CD4-positive, alpha-beta memory T cell (primary cell): ENCODE measurements around the gene RBFOX2. TPM values are rescaled to one million over a fixed set of nuclear protein-coding genes. Genes with fewer than 3 reads are reported as not detected.

Experiments
- CTCF ChIA-PET: fragments of 350-600 bp; sonication (Branson Sonifier 250); formaldehyde crosslinking; loops from one replicate; lab custom pipeline; 2021; ENCODE audit warnings: inconsistent platforms; ENCODE audit not compliant: partially characterized antibody; lab: Charles Lee
- POLR2A ChIA-PET: fragments of 350-600 bp; sonication (Branson Sonifier 250); formaldehyde crosslinking; loops from one replicate; lab custom pipeline; 2021; ENCODE audit not compliant: partially characterized antibody; lab: Charles Lee
- DNase-seq, 5 donors: peaks; one replicate each; pipeline versions ENCODE4 v3.0.0 to v3.0.0-alpha.2; 2020 to 2022; ENCODE audit warnings: mixed read lengths in 1 of 5
- H3K27ac ChIP-seq: one replicate; pipeline ENCODE4 v1.7.0; 2013; ENCODE audit warnings: low read depth, low read length
- H3K27me3 ChIP-seq: 2 replicates; pipeline ENCODE4 v1.7.0; 2013; ENCODE audit warnings: mild to moderate bottlenecking, low read length, moderate library complexity; ENCODE audit not compliant: insufficient read depth
- H3K36me3 ChIP-seq: 2 replicates; pipeline ENCODE4 v1.7.0; 2013; ENCODE audit warnings: mild to moderate bottlenecking, low read length, moderate library complexity; ENCODE audit not compliant: insufficient read depth
- H3K4me1 ChIP-seq: 2 replicates; pipeline ENCODE4 v1.7.0; 2013; ENCODE audit warnings: mild to moderate bottlenecking, low read length, moderate library complexity; ENCODE audit not compliant: insufficient read depth
- H3K4me3 ChIP-seq, 2 donors: one replicate each; pipeline ENCODE4 v1.7.0; 2013; ENCODE audit warnings: low read length in 2 of 2, mild to moderate bottlenecking in 1 of 2
- H3K9me3 ChIP-seq, 2 donors: one replicate each; pipeline ENCODE4 v1.7.0; 2013; ENCODE audit warnings: low read length in 2 of 2, control low read depth in 1 of 2; ENCODE audit not compliant: control insufficient read depth in 1 of 2
- H3K27ac Mint-ChIP-seq, 7 donors: one replicate each; pipeline ENCODE4 v1.8.0; 2020 to 2021; ENCODE audit warnings: mixed read lengths in 7 of 7, mild to moderate bottlenecking in 6 of 7, inconsistent platforms in 3 of 7, moderate library complexity in 3 of 7
- H3K27me3 Mint-ChIP-seq, 2 donors: one replicate each; pipeline ENCODE4 v1.8.0; 2020 to 2021; ENCODE audit warnings: mixed read lengths in 2 of 2
- H3K36me3 Mint-ChIP-seq, 2 donors: one replicate each; pipeline ENCODE4 v1.8.0; 2020 to 2021; ENCODE audit warnings: mixed read lengths in 2 of 2, inconsistent platforms in 1 of 2, mild to moderate bottlenecking in 1 of 2
- H3K4me1 Mint-ChIP-seq, 4 donors: one replicate each; pipeline ENCODE4 v1.8.0; 2020 to 2021; ENCODE audit warnings: mixed read lengths in 4 of 4, mild to moderate bottlenecking in 1 of 4
- H3K4me3 Mint-ChIP-seq, 8 donors: one replicate each; pipeline ENCODE4 v1.8.0; 2020 to 2021; ENCODE audit warnings: mixed read lengths in 8 of 8, mild to moderate bottlenecking in 7 of 8, moderate library complexity in 6 of 8, inconsistent platforms in 3 of 8
- H3K9me3 Mint-ChIP-seq, 8 donors: one replicate each; pipeline ENCODE4 v1.8.0; 2020 to 2021; ENCODE audit warnings: mixed read lengths in 8 of 8, mild to moderate bottlenecking in 5 of 8, inconsistent platforms in 3 of 8, moderate library complexity in 1 of 8
- intact Hi-C: fragments of 100-400 bp; cut with micrococcal nuclease; formaldehyde crosslinking; loops from one replicate; pipeline ENCODE4 v1.15.1; 2023
- polyA plus RNA-seq, 2 donors: library from polyadenylated mRNA; unstranded; fragments of 300-500 nt; fragmentation: Illumina TruSeq; gene quantifications; one replicate each; pipeline ENCODE4 v1.2.3, GENCODE V29; 2021
- total RNA-seq, 2 experiments: library from RNA; stranded (reverse); gene quantifications; one replicate each; pipeline ENCODE4 v1.2.3, GENCODE V29; 2021

RBFOX2 gene
- total and polyA plus RNA-seq, 4 experiments from 2014 or later: 0.68 to 1.3 (median 1.0) TPM

GRCh38 chr22:35752006-35752862 is 276.4 kb downstream of the RBFOX2 start:
- Histone ChIP-seq H3K27ac (no peak overlapping the region), H3K4me1 (no peaks in the 10 kb centered on the region), H3K9me3 (no peaks in the 10 kb centered on the region), H3K36me3 (no peaks in the 10 kb centered on the region), H3K27me3 (no peaks in the 10 kb centered on the region), H3K4me3 (no peak overlapping the region)
- Mint-ChIP-seq H3K36me3 (no peaks in the 10 kb centered on the region), H3K4me1 (no peaks in the 10 kb centered on the region), H3K9me3 (no peaks in the 10 kb centered on the region), H3K4me3 (no peak overlapping the region), H3K27ac (no peak overlapping the region), H3K27me3 (peaks cover 0 to 1% of the 10 kb centered on the region in 2 donors)
- POLR2A ChIA-PET: no interaction called here
- intact Hi-C loops: no loop called here
- DNase-seq: no peak
- CTCF ChIA-PET: no interaction called here

GRCh38 chr22:35749808-35750207 is 278.8 kb downstream of the RBFOX2 start:
- Mint-ChIP-seq H3K27ac (no peak overlapping the region), H3K9me3 (no peaks in the 10 kb centered on the region), H3K27me3 (peaks cover 0 to 3% of the 10 kb centered on the region in 2 donors), H3K4me1 (no peaks in the 10 kb centered on the region), H3K36me3 (no peaks in the 10 kb centered on the region), H3K4me3 (no peak overlapping the region)
- intact Hi-C loops: no loop called here
- H3K4me3 ChIP-seq: no peak overlapping the region
- ChIA-PET CTCF (no interaction called here), POLR2A (no interaction called here)
- H3K36me3 ChIP-seq: no peaks in the 10 kb centered on the region
- no peaks in the 10 kb centered on the region for H3K9me3 ChIP-seq
- H3K27me3 ChIP-seq: no peaks in the 10 kb centered on the region
- no peak overlapping the region for H3K27ac ChIP-seq
- no peaks in the 10 kb centered on the region for H3K4me1 ChIP-seq
- no peak for DNase-seq

GRCh38 chr22:35746946-35747703 is 281.5 kb downstream of the RBFOX2 start:
- Histone ChIP-seq H3K4me3 (no peak overlapping the region), H3K36me3 (no peaks in the 10 kb centered on the region), H3K9me3 (no peaks in the 10 kb centered on the region), H3K27me3 (no peaks in the 10 kb centered on the region), H3K27ac (no peak overlapping the region), H3K4me1 (no peaks in the 10 kb centered on the region)
- Mint-ChIP-seq H3K27ac (no peak overlapping the region), H3K4me3 (no peak overlapping the region), H3K9me3 (no peaks in the 10 kb centered on the region), H3K4me1 (no peaks in the 10 kb centered on the region), H3K36me3 (no peaks in the 10 kb centered on the region), H3K27me3 (peaks cover 3% of the 10 kb centered on the region in 2 donors)
- ChIA-PET CTCF (no interaction called here), POLR2A (no interaction called here)
- intact Hi-C loops: no loop called here
- no peak for DNase-seq

GRCh38 chr22:35746248-35746647 is 282.4 kb downstream of the RBFOX2 start:
- no peaks in the 10 kb centered on the region for H3K4me1 Mint-ChIP-seq
- H3K4me3 Mint-ChIP-seq: no peak overlapping the region
- H3K27me3 ChIP-seq: no peaks in the 10 kb centered on the region
- no peak overlapping the region for H3K4me3 ChIP-seq
- peaks cover 3 to 5% of the 10 kb centered on the region in 2 donors for H3K27me3 Mint-ChIP-seq
- CTCF ChIA-PET: no interaction called here
- POLR2A ChIA-PET: no interaction called here
- no peaks in the 10 kb centered on the region for H3K9me3 ChIP-seq
- intact Hi-C loops: no loop called here
- H3K4me1 ChIP-seq: no peaks in the 10 kb centered on the region
- DNase-seq: no peak
- no peaks in the 10 kb centered on the region for H3K36me3 Mint-ChIP-seq
- no peaks in the 10 kb centered on the region for H3K36me3 ChIP-seq
- no peak overlapping the region for H3K27ac Mint-ChIP-seq
- H3K9me3 Mint-ChIP-seq: no peaks in the 10 kb centered on the region
- no peak overlapping the region for H3K27ac ChIP-seq

- no peak overlapping the region for H3K27ac ChIP-seq
- H3K4me3 ChIP-seq: no peak overlapping the region
- H3K27me3 ChIP-seq: no peaks in the 10 kb centered on the region
- POLR2A ChIA-PET: interaction anchor here (0.6 kb wide), 1 partner anchor 313 kb away, joined by 3 read pairs; no protein-coding TSS in a partner anchor
- Mint-ChIP-seq H3K36me3 (no peaks in the 10 kb centered on the region), H3K27me3 (peaks cover 3 to 5% of the 10 kb centered on the region in 2 donors), H3K27ac (no peak overlapping the region), H3K4me1 (no peaks in the 10 kb centered on the region), H3K4me3 (no peak overlapping the region), H3K9me3 (no peaks in the 10 kb centered on the region)
- H3K4me1 ChIP-seq: no peaks in the 10 kb centered on the region
- DNase-seq: no peak
- CTCF ChIA-PET: no interaction called here
- intact Hi-C loops: no loop called here
- H3K36me3 ChIP-seq: no peaks in the 10 kb centered on the region
- H3K9me3 ChIP-seq: no peaks in the 10 kb centered on the region
Measured at GRCh38 chr22:35743326-35743860, 285.2 kb downstream of the RBFOX2 start.

- intact Hi-C loops: no loop called here
- no peaks in the 10 kb centered on the region for H3K4me1 ChIP-seq
- no peak overlapping the region for H3K4me3 ChIP-seq
- Mint-ChIP-seq H3K27me3 (peaks cover 3 to 5% of the 10 kb centered on the region in 2 donors), H3K36me3 (no peaks in the 10 kb centered on the region), H3K4me1 (no peaks in the 10 kb centered on the region), H3K4me3 (no peak overlapping the region), H3K27ac (no peak overlapping the region), H3K9me3 (no peaks in the 10 kb centered on the region)
- H3K9me3 ChIP-seq: no peaks in the 10 kb centered on the region
- no peak for DNase-seq
- no peaks in the 10 kb centered on the region for H3K27me3 ChIP-seq
- POLR2A ChIA-PET: no interaction called here
- CTCF ChIA-PET: no interaction called here
- no peak overlapping the region for H3K27ac ChIP-seq
- H3K36me3 ChIP-seq: no peaks in the 10 kb centered on the region
Measured at GRCh38 chr22:35742342-35743100, 286.1 kb downstream of the RBFOX2 start.

- Mint-ChIP-seq H3K27ac (no peak overlapping the region), H3K27me3 (peaks cover 2 to 5% of the 10 kb centered on the region in 2 donors), H3K9me3 (no peaks in the 10 kb centered on the region), H3K4me1 (no peaks in the 10 kb centered on the region), H3K4me3 (no peak overlapping the region), H3K36me3 (no peaks in the 10 kb centered on the region)
- Histone ChIP-seq H3K27ac (no peak overlapping the region), H3K27me3 (no peaks in the 10 kb centered on the region), H3K36me3 (no peaks in the 10 kb centered on the region), H3K4me1 (no peaks in the 10 kb centered on the region), H3K4me3 (no peak overlapping the region), H3K9me3 (no peaks in the 10 kb centered on the region)
- POLR2A ChIA-PET: no interaction called here
- intact Hi-C loops: no loop called here
- CTCF ChIA-PET: interaction anchor here (1.0 kb wide), 2 partner anchors 114 to 116 kb away, joined by 3 to 6 read pairs; no protein-coding TSS in a partner anchor
- DNase-seq: no peak
Measured at GRCh38 chr22:35740616-35741015, 288.0 kb downstream of the RBFOX2 start.
